22Rv1 (cell line): ENCODE data around the gene SPINT2.

Experiments
- ZFX ChIP-seq: fragments of 450-650 bp; IDR thresholded peaks from 2 replicates; pipeline ENCODE4 v1.6.1; 2017; ENCODE audit warnings: antibody characterized with exemption, borderline replicate concordance
- TF ChIP-seq, protein P1 (sequence below): fragments of 450-650 bp; IDR thresholded peaks from 2 replicates; pipeline ENCODE4 v1.5.1; 2017; ENCODE audit warnings: mild to moderate bottlenecking

GRCh38 chr19:38255383-38256014 is 8.9 kb upstream of the SPINT2 start:
- TF ChIP-seq, protein P1, sequence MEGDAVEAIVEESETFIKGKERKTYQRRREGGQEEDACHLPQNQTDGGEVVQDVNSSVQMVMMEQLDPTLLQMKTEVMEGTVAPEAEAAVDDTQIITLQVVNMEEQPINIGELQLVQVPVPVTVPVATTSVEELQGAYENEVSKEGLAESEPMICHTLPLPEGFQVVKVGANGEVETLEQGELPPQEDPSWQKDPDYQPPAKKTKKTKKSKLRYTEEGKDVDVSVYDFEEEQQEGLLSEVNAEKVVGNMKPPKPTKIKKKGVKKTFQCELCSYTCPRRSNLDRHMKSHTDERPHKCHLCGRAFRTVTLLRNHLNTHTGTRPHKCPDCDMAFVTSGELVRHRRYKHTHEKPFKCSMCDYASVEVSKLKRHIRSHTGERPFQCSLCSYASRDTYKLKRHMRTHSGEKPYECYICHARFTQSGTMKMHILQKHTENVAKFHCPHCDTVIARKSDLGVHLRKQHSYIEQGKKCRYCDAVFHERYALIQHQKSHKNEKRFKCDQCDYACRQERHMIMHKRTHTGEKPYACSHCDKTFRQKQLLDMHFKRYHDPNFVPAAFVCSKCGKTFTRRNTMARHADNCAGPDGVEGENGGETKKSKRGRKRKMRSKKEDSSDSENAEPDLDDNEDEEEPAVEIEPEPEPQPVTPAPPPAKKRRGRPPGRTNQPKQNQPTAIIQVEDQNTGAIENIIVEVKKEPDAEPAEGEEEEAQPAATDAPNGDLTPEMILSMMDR: no peak
- no peak for TF ChIP-seq ZFX
